DND-41 (cell line): ENCODE measurements around the gene MBD4.

Experiments used
- EZH2 ChIP-seq: IDR thresholded peaks from 3 replicates; pipeline ENCODE4 v1.6.1; 2012; ENCODE audit warnings: borderline replicate concordance, low read depth, mild to moderate bottlenecking, moderate library complexity, low read length, inconsistent platforms; ENCODE audit not compliant: severe bottlenecking
- TF ChIP-seq, protein P1 (sequence below): IDR thresholded peaks from 2 replicates; pipeline ENCODE4 v1.5.1; 2012; ENCODE audit warnings: borderline replicate concordance, low read length, moderate library complexity, mild to moderate bottlenecking; ENCODE audit not compliant: poor library complexity, severe bottlenecking; ENCODE audit errors: extremely low read depth

GRCh38 chr3:129432671-129433070 is 7.1 kb downstream of the MBD4 start:
- TF ChIP-seq, protein P1, sequence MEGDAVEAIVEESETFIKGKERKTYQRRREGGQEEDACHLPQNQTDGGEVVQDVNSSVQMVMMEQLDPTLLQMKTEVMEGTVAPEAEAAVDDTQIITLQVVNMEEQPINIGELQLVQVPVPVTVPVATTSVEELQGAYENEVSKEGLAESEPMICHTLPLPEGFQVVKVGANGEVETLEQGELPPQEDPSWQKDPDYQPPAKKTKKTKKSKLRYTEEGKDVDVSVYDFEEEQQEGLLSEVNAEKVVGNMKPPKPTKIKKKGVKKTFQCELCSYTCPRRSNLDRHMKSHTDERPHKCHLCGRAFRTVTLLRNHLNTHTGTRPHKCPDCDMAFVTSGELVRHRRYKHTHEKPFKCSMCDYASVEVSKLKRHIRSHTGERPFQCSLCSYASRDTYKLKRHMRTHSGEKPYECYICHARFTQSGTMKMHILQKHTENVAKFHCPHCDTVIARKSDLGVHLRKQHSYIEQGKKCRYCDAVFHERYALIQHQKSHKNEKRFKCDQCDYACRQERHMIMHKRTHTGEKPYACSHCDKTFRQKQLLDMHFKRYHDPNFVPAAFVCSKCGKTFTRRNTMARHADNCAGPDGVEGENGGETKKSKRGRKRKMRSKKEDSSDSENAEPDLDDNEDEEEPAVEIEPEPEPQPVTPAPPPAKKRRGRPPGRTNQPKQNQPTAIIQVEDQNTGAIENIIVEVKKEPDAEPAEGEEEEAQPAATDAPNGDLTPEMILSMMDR: no peak
- TF ChIP-seq EZH2: no peak
